Fibroblast of mammary gland (primary cell): ENCODE data around the gene MEF2C.

Source experiments
- DNase-seq: peaks from one replicate; pipeline ENCODE4 v3.0.0-alpha.2; 2010; ENCODE audit warnings: low read depth
- H3K4me3 ChIP-seq: 2 replicates; pipeline ENCODE4 v1.5.1; 2011; ENCODE audit warnings: low read depth, mild to moderate bottlenecking, low read length, moderate library complexity; ENCODE audit not compliant: control insufficient read depth
- CTCF ChIP-seq: conservative IDR thresholded peaks from 2 replicates; pipeline ENCODE4 v1.5.1; 2011; ENCODE audit warnings: low read depth, low read length, inconsistent platforms; ENCODE audit not compliant: control insufficient read depth, insufficient read depth

MEF2C gene

DNA sequence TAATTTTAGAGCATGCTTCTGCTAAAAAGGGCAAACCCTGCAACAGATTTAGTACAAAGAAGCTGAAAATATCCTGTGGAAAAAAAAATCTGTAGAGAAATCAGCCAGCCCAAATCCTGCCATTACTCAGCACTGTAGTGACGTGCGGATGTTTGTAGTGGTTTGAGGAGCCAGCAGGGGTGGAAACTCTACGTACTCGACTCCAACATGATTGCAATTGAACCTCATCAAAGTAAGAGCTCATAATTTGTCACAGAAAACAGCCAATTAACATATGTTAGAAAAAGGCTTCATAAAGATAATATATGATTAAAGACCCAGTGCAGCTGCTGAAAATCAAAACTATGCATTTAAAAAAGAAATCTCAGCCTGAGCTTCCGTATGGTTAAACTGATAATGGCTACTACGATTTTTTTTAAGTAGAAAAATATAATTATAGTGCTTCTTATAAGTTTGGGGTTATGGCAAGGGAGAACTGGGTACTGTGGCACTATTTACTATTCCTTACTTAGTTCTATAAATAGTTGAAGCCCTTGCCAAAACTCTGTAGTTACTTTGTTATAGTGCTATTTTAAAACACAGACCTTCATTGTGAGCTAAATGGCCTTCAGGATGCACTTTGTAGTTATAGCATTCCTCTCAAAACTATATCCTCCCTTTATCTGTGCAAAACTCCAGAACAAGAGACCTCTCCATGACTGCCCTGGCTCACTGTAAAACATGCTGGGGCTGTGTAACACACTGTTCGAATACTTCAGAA, 49.4 kb downstream of the MEF2C start:
- DNase-seq, result peak; percentile 72
- H3K4me3 ChIP-seq, result no peak overlapping the region
- no peak for TF ChIP-seq CTCF

- H3K4me3 ChIP-seq, result no peak overlapping the region
- no peak for TF ChIP-seq CTCF
- DNase-seq, result no peak
Measured at GRCh38 chr5:88831816-88832215, 51.2 kb downstream of the MEF2C start.

- no peak for TF ChIP-seq CTCF
- H3K4me3 ChIP-seq, result no peak overlapping the region
- no peak for DNase-seq
Measured at GRCh38 chr5:88830567-88830966, 52.4 kb downstream of the MEF2C start.

- DNase-seq, result no peak
- no peak for TF ChIP-seq CTCF
- no peak overlapping the region for H3K4me3 ChIP-seq
Measured at GRCh38 chr5:88829775-88830174, 53.2 kb downstream of the MEF2C start.

- no peak for DNase-seq
- H3K4me3 ChIP-seq, result no peak overlapping the region
- TF ChIP-seq CTCF, result peak; percentile 14
Measured at GRCh38 chr5:88829054-88829453, 53.9 kb downstream of the MEF2C start.

DNA sequence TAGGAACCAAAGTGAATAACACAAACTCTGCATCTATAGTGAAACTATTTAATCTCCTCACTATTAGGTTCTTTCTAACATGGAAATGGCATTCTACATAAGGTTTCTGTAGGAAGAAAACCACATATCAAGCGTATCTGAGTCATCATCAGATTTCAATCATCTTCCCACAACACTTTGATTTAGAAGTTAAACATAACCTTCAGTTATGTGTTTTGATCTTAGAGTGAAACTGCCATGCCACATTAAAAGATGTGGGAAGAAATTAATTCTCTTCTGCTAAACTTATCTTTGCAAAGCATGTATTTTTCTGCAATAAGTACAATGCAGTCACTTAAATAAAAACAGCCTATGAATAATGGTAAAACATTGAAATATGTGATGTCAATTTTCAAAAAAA, 55.0 kb downstream of the MEF2C start:
- no peak overlapping the region for H3K4me3 ChIP-seq
- no peak for TF ChIP-seq CTCF
- DNase-seq, result no peak
